PC-9 (cell line): ENCODE measurements around the gene LMAN2.

Experiments used
- CTCF ChIP-seq: fragments of 200-600 bp; sonication (generic); conservative IDR thresholded peaks from 2 replicates; pipeline ENCODE4 v1.6.1; 2017; ENCODE audit warnings: mixed run types, antibody characterized with exemption, mild to moderate bottlenecking, moderate library complexity
- EZH2 ChIP-seq: fragments of 200-600 bp; sonication (generic); IDR thresholded peaks from 2 replicates; pipeline ENCODE4 v1.8.0; 2017; ENCODE audit warnings: antibody characterized with exemption, low read depth

DNA sequence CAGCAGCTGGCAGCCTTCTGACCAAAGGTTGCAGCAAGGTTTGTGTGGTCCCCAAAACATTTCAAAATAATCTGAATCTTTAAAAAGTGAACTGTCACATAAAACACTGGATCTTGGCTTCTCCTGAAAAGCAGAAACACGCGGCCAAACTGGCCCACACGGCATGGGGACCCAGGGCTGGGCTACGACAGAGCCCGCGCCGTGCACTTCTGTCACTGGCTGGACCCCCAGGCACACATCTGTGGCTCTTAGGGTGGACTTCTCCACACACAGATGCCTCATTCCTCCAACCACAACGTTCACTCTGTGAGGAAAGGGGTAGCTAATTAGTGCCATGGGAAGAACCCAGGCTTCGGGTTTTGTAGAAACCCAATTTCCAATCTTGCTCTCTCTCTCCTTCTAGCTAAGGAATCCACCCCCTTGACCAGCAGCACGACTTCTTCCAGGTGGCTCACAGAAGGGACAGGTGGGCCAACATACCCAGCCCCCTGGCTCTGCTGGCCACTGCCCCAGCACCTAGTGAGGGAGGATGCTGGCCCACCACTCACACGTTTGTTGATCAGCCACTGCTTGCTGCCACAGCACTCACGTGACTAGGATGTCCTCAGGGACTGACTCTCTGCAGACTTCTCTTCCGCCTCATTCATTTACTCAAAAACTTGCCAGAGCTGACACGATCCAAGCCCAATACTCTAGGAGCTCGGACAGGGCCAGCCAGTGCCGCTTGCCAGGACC, 17.9 kb downstream of the LMAN2 start:
- TF ChIP-seq EZH2 (no peak), CTCF (no peak)
